ENCODE results near the gene LMO7.

Gene LMO7

GRCh38 chr13:75803164-75803611, 167.1 kb downstream of the LMO7 start:
- TF ChIP-seq, protein P1, sequence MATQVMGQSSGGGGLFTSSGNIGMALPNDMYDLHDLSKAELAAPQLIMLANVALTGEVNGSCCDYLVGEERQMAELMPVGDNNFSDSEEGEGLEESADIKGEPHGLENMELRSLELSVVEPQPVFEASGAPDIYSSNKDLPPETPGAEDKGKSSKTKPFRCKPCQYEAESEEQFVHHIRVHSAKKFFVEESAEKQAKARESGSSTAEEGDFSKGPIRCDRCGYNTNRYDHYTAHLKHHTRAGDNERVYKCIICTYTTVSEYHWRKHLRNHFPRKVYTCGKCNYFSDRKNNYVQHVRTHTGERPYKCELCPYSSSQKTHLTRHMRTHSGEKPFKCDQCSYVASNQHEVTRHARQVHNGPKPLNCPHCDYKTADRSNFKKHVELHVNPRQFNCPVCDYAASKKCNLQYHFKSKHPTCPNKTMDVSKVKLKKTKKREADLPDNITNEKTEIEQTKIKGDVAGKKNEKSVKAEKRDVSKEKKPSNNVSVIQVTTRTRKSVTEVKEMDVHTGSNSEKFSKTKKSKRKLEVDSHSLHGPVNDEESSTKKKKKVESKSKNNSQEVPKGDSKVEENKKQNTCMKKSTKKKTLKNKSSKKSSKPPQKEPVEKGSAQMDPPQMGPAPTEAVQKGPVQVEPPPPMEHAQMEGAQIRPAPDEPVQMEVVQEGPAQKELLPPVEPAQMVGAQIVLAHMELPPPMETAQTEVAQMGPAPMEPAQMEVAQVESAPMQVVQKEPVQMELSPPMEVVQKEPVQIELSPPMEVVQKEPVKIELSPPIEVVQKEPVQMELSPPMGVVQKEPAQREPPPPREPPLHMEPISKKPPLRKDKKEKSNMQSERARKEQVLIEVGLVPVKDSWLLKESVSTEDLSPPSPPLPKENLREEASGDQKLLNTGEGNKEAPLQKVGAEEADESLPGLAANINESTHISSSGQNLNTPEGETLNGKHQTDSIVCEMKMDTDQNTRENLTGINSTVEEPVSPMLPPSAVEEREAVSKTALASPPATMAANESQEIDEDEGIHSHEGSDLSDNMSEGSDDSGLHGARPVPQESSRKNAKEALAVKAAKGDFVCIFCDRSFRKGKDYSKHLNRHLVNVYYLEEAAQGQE (IDR thresholded peaks at IDR 0.05; ENCODE audit: low read depth) = no peak
- no peak for TF ChIP-seq CEBPB (IDR thresholded peaks at IDR 0.05)
- peak; percentile 19; the same call in 1 of the 2 replicates for TF ChIP-seq TCF12 (IDR thresholded peaks at IDR 0.05; ENCODE audit: low read depth)

GRCh38 chr13:75804054-75804453, 167.9 kb downstream of the LMO7 start:
- TF ChIP-seq CREB1 (IDR thresholded peaks at IDR 0.05; ENCODE audit: low read depth) (no peak), TAF1 (IDR thresholded peaks at IDR 0.05; ENCODE audit: low read depth) (no peak), MAX (IDR thresholded peaks at IDR 0.05) (no peak), TEAD4 (IDR thresholded peaks at IDR 0.05) (no peak), CEBPB (IDR thresholded peaks at IDR 0.05) (no peak)

DNA sequence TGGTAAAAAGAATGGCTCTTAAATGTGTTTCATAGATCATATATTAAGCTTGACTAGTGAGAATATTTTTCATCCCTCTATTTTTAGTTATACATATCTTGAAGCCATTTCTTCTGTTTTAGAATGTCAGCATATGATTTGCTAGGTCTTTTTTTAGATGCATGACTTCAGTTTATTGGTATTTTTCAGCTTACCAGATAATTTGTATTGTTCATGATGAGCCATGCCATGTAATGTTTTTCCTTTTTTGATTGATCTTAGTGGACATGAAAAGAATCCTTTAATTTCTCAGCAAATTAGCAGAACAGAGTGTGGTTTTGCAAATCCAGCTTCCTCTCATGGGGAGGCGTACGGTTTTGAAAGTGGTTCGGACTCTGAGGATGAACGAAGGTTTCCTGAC, 168.5 kb downstream of the LMO7 start:
- TF ChIP-seq EGR1 (IDR thresholded peaks at IDR 0.05) (no peak), NFIC (IDR thresholded peaks at IDR 0.05) (no peak), EP300 (IDR thresholded peaks at IDR 0.05; ENCODE audit: borderline replicate concordance) (no peak), ZBTB7A (IDR thresholded peaks at IDR 0.05; ENCODE audit: low read depth) (no peak), CEBPB (IDR thresholded peaks at IDR 0.05) (no peak), USF1 (IDR thresholded peaks at IDR 0.05) (no peak), TAF1 (IDR thresholded peaks at IDR 0.05; ENCODE audit: low read depth) (no peak), MAX (IDR thresholded peaks at IDR 0.05) (no peak)

DNA sequence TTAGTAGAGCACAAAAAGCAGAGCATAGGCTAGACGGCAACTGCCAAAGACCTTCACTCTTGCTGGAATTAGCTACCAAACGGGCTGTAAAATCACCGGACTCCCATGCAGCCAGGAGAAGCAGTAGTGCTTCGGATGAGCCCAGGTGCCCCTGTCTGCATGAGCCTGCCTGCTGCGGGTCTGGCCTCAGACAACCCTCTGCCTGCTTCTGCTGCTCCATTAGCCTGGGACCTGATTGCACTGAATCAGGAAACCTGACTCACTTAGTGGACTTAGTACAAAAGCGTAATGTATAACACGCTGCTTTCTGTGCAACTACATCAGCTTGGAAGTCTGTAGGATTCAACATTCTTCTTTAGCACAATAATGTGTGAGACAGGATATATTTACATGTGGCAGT, 170.0 kb downstream of the LMO7 start:
- no peak for TF ChIP-seq FOXM1 (IDR thresholded peaks at IDR 0.05; ENCODE audit: borderline replicate concordance, low read depth)

GRCh38 chr13:75811361-75811760, 175.2 kb downstream of the LMO7 start:
- TF ChIP-seq TCF12 (IDR thresholded peaks at IDR 0.05; ENCODE audit: low read depth) (no peak), FOXM1 (IDR thresholded peaks at IDR 0.05; ENCODE audit: borderline replicate concordance, low read depth) (no peak), NFIC (IDR thresholded peaks at IDR 0.05) (no peak), USF1 (IDR thresholded peaks at IDR 0.05) (no peak), ZBTB7A (IDR thresholded peaks at IDR 0.05; ENCODE audit: low read depth) (no peak), CEBPB (IDR thresholded peaks at IDR 0.05) (no peak), YY1 (IDR thresholded peaks at IDR 0.05; ENCODE audit: low read depth) (no peak), EP300 (IDR thresholded peaks at IDR 0.05; ENCODE audit: borderline replicate concordance) (no peak), MAX (IDR thresholded peaks at IDR 0.05) (no peak)

DNA sequence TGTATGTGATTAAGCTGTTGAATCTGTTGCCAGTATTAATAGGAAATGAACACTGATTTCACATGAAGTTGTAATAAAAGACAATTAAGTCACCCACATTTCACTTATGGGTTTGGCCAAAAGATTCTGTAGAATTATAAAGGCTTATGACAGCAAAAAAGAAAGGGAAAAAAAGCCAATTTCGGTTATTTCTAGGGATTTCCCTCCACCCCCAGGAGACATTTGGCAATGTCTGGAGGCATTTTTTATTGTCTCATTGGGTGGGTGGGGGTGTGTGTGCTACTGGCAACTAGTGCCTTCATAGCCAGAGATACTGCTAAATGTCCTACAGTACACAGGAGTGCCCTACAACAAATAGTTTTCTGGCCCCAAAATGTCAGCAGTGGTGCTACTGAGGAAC, 175.7 kb downstream of the LMO7 start:
- no peak for TF ChIP-seq NFIC (IDR thresholded peaks at IDR 0.05)
- TF ChIP-seq EP300 (IDR thresholded peaks at IDR 0.05; ENCODE audit: borderline replicate concordance) = no peak
- TF ChIP-seq CEBPB (IDR thresholded peaks at IDR 0.05) = no peak
- no peak for TF ChIP-seq TEAD4 (IDR thresholded peaks at IDR 0.05)
- no peak for TF ChIP-seq FOXM1 (IDR thresholded peaks at IDR 0.05; ENCODE audit: borderline replicate concordance, low read depth)
- no peak for TF ChIP-seq RAD21 (IDR thresholded peaks at IDR 0.05; ENCODE audit: low read depth)

DNA sequence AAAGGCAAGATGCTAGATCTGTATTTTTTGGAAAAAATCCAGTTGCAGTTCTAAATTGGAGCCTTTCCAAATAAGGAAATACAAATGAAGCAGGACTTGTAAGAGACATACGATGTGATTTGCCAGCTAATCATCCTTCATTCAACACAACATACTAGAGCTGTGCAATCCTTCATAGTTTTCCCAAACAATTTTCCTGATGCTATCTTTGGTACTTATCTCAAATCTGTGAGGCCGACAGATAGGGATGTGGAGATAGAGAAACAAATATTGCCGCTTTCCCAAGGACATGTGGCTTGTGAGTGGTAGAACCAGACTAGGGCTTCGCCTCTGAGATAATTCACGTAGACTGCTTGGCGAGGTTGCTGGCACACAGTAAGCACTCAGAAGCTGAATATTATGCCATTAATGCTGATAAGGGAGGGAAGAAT, 176.6 kb downstream of the LMO7 start:
- TF ChIP-seq CREB1 (IDR thresholded peaks at IDR 0.05; ENCODE audit: low read depth) = no peak
- TF ChIP-seq TAF1 (IDR thresholded peaks at IDR 0.05; ENCODE audit: low read depth) = no peak
- TF ChIP-seq USF1 (IDR thresholded peaks at IDR 0.05) = no peak
- TF ChIP-seq EGR1 (IDR thresholded peaks at IDR 0.05) = no peak
- no peak for TF ChIP-seq TEAD4 (IDR thresholded peaks at IDR 0.05)
- TF ChIP-seq, protein P1 (IDR thresholded peaks at IDR 0.05; ENCODE audit: low read depth) = no peak
